VCaP (cell line): Measurements from ENCODE around the gene MAPT.

ENCODE experiments used
- H3K27ac ChIP-seq: fragments of 450-650 bp; 2 replicates; pipeline ENCODE4 v1.5.1; 2017
- CTCF ChIP-seq: fragments of 450-650 bp; conservative IDR thresholded peaks from 2 replicates; pipeline ENCODE4 v1.5.1; 2017; ENCODE audit warnings: mild to moderate bottlenecking, moderate library complexity

MAPT gene

GRCh38 chr17:45968732-45969131 is 74.4 kb downstream of the MAPT start:
- TF ChIP-seq CTCF: no peak
- H3K27ac ChIP-seq: no peak overlapping the region

- H3K27ac ChIP-seq: no peak overlapping the region
- TF ChIP-seq CTCF: no peak
These were observed 75.4 kb downstream of the MAPT start for GRCh38 chr17:45969726-45970125.

- H3K27ac ChIP-seq: peak overlapping the region; percentile 100
- TF ChIP-seq CTCF: no peak
These were observed 76.3 kb downstream of the MAPT start for GRCh38 chr17:45970659-45971058.

GRCh38 chr17:45971698-45972141 is 77.4 kb downstream of the MAPT start:
- H3K27ac ChIP-seq: peak overlapping the region; percentile 100
- TF ChIP-seq CTCF: no peak

DNA sequence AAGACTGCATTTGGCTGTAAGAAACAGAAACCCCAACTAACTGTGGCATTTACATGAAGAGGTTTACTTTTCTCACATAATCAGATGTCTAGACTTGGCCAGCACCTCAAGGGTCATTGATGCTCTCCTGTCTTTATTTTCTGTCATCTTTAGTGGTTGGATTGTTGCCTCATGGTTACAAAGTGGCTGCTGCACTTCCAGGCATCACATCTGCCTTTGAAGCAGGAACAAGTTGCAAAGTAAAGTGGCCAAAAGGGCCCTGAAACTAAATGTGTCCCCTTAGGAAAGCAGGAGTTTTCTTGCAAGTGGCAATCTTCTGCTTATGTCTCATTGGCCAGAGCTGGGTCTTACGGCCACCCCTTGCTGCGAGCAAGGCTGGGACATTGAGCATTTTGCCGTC is 78.2 kb downstream of the MAPT start:
- TF ChIP-seq CTCF: no peak
- peak overlapping the region; percentile 100 for H3K27ac ChIP-seq

DNA sequence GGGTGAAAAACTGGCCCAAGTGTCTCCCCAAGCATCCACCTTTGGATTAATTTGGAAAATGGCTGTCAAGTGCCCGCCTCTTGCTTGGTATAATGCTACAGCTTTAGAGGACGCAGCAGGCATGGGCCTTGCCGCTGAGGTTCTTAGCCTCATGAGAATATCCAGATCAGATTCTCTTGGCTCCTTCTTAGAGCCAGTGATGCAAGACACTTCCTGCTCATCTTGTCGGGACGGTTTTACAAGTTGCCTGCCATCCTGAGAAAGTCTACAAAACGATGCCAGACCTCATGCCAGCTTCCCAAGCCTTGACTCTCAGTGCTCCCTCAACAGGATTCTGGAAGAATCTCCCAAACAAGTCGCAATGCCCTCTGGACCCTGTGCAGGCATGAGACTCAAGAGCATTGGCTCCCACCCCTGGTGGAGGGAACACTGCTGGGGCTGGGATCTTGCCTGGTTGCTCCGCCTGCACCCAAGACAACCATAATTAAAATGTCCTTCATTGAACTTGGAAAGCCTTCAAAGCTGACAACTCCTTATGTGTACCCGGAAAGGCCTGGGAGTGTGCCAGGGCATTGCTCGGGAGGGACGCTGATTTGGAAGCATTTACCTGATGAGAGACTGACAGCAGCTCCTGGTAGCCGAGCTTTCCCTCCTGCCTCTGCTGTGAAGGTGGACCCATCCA is 78.9 kb downstream of the MAPT start:
- TF ChIP-seq CTCF: peak; percentile 19; the same call in 1 of the 2 replicates
- H3K27ac ChIP-seq: peak overlapping the region; percentile 100

DNA sequence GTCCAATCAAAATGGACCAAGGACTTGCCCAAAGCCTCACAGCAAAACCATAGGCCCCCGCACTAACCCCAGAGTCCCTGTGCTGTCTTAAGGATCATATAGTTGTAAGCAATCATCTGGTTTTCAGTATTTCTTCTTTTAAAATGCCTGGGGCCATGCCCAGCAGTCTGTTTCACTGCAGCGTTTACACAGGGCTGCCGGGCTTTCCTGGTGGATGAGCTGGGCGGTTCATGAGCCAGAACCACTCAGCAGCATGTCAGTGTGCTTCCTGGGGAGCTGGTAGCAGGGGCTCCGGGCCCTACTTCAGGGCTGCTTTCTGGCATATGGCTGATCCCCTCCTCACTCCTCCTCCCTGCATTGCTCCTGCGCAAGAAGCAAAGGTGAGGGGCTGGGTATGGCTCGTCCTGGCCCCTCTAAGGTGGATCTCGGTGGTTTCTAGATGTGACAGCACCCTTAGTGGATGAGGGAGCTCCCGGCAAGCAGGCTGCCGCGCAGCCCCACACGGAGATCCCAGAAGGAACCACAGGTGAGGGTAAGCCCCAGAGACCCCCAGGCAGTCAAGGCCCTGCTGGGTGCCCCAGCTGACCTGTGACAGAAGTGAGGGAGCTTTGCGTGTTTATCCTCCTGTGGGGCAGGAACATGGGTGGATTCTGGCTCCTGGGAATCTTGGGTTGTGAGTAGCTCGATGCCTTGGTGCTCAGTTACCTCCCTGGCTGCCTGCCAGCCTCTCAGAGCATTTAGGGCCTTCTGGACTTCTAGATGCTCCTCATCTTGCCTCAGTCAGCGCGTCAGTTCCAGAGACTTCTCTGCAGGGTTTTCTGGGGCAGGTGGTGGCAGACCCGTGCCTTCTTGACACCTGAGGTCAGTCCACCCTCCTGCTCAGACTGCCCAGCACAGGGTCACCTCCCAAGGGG is 79.8 kb downstream of the MAPT start:
- peak overlapping the region; percentile 100 for H3K27ac ChIP-seq
- TF ChIP-seq CTCF: no peak
